GM19468 (cell line): ENCODE measurements around the gene TRRAP.
"Not testable (repeated sequence)": the region's sequence is repeated elsewhere in the genome, so short reads cannot be mapped to it uniquely, and the experiment has no call there.

Experiments used
- ATAC-seq: cut with Tn5 transposase; IDR thresholded peaks from one replicate; pipeline ENCODE4 v1.9.1; 2021; ENCODE audit warnings: mild to moderate bottlenecking, moderate library complexity, moderate number of reproducible peaks; ENCODE audit not compliant: unreplicated experiment; ENCODE audit errors: extremely low read depth

The TRRAP gene

DNA sequence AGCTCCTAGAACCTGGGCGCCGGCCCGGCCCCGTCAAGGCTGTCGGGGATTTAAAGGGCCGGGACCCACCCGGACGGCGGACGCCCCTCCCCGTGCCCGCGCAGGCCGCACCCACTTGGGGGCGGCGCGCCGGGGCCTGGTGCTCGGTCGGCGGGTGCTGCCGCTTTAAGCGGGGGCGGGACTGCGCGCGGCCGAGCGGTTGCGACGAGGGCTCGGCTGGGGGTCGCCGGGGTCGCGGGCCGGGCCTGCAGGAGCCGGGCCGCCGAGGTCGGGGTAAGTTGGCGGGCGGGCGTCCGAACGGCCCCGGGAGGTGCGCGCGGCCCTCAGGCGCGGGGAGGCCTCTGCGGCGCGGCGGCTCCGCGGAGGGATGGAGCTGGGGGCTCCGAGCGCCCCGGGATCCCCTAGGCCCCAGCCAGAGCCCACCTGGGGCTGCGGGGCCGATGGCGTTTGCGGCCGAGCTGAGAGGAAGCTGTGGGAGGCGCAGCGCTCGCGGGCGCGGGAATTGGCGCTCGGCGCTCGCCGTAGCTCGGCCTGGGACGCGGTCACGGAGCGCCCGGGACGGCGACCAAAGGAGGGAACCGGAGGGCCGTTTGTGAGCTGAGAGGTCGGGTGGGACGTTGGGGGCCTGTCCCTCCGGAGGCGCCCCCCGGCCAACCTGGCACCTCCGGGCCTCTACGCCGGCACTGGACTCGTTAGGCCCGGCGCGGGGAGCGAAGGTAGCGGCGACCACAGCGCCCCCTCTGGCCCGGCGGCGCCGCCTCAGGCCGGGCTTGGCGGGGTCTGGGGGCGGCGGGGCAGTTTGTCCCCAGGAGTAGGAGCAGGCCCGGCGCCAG, at the start of gene TRRAP:
Gene TRRAP, plus strand, starts transcription at position 168 of the 833 bp plus-strand sequence. CDS start 2,619 bp downstream, outside the sequence.
- no peak for ATAC-seq

DNA sequence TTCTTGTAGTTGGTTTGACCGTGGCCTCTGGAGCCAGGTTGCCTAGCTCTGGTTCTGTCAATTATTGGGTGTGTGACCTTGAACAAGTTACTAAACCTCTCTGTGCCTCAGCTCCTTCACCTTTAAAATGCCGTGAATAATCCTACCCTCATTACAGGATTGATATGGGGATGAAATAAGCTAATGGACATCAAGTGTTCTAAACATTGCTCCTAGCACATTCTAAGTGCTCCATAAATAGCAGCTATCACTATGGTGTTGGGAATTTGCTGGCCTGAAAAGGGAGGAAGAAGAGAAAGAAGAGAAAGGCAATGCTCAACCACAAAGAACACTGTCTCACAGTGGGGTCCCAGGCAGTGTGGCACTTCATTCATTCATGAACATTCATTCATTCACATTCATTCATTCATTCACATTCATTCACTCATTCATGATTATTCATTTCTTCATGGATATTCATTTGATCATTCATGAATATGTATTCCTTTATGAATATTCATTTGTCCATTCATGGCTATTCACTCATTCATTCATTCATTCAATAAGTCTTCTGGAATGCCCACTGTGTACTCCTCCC, 47.3 kb upstream of the TRRAP start:
- ATAC-seq: no peak

DNA sequence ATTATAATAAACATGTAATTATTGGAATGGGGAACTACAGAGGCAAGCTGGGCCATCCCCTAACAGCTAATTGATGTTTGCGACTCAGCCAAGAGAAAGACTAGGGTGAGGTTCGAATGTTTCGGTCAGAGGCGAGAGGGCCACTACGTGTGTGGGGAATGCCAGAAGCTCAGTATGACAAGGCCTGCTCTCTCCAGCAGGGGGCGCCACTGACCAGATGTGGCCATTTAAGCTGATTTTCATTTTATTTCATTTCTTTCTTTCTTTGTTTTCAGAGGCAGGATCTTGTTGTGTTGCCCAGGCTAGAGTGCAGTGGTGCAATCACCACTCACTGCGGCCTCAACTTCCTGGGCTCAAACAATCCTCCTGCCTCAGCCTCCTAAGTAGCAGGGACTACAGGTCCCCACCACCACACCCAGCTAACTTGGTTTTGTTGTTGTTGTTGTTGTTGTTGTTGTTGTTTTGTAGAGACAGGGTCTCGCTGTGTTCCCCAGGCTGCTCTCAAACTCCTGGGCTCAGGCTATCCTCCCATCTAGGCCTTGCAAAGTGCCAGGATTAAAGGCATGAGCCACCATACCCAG, 46.6 kb upstream of the TRRAP start:
- ATAC-seq: no peak

DNA sequence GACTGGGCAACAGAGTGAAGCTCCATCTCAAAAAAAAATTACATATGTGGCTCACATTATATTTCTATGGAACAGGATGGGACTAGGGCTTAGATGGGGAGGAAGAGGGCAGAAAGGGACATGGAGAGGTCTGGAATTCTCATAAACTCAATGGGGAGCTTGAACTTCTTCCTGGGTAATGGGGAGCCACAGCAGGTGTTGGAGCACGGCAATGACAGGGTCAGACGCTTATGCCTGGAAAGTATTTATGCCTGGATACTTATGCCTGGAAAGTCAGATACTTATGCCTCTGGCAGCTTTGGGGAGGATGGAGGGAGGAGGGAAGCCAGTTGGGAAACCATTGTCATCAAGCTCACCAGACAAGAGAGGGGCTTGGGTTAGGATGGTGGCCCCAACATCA, 45.3 kb upstream of the TRRAP start:
- ATAC-seq: no peak

DNA sequence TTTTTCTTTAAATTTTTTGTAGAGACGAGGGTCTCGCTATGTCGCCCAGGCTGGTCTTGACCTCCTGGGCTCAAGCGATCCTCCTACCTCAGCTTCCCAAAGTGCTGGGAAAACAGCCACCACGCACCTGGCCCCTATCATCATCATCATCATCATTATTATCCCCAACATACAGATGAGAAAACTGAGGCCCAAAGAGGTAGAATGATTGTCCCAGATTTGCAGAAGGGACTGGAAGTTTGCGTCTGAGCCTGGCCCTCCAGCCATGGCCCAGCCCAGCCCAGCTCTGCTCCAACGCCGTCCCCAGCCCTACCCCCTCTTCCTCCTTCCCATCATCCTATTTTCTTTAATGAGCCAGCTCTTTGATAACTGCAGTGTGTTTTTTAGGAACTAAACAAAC, 43.4 kb upstream of the TRRAP start:
- no peak for ATAC-seq

DNA sequence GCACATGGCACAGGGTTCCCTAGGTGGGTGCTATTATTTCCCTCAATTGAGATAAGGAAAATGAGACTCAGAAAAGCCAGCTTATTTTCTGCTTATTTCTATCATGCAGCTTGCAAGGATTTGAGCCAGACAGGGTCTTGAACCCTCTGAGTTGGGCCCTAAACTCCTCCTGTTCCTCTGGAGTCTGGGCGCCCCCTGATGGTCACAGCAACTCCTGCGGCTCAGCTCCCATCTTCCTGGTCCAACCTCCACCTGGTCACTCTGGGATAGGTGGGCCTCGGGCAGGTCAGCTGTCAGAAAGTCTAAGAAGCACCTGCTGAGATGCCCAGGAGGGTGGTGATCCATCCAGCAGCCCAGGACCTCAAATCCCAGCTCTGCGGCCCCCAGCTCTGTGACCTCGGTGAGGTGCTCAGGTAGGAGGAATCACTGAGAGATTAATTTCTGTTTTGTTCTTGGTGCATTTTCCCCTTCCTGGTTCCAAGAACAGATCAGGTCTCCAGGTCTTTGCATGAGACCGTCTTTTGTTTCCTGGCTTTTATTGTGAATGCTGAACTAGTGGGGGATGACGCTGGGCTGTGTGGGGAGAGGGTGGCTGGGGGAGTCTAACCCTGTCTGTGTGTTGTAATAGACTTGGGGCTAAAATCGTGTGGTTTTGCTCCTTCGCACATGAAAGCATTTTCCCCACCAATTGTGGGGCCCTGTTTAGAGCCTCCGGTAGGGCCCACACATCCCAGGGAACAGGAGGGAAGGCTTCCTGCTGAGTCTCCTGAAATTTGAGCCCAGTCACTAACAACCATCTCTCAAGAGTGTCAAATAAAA, 41.3 kb upstream of the TRRAP start:
- no peak for ATAC-seq

DNA sequence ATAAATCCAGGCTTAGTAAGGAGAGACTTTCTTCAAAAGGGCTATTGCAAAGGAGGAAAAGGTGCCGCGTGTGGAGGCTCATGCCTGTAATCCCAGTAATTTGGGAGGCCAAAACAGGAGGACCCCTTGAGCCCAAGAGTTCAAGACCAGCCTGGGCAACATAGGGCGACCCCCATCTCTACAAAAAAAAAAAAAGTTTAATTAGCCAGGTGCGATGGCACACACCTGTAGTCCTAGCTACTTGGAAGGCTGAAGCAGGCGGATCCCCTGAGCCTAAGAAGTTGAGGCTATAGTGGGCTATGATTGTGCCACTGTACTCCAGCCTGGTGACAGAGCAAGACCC, 40.7 kb upstream of the TRRAP start:
- no peak for ATAC-seq

DNA sequence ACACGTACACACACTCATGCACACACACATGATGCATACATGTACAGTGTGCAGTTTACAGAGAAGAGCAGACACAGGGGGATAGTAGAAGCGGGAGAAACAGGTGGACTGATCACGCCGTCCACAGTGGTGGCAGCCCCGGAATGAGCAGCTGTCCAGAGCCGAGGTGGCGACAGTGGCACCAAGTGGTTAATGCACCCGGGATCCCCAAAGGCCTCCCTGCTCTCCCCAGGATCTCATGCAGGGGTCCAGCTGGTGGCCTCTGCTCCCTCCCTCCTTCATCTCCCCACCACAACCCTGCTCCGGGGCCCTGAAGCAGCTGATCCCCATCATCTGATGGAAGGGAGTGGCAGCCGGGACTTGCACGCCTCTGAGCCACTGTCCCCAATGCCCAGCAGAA, 38.2 kb upstream of the TRRAP start:
- ATAC-seq: no peak

DNA sequence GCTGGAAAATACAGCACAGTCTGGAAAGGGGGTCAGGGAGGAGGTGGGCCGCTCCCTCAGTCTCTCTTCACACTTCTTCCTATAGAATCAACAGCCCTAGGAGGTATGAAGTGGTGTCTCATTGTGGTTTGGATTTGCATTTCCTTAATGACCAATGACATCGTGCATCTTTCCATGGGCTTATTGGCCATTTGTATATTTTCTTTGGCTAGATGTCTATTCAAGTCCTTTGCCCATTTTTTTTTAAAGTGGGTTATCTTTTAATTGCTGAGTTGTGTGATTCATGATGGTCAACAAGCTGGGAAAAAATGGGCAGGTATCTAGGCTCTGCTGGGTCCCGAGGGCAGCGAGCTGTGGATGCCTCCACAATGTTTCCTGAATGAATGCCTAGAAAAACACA, 37.6 kb upstream of the TRRAP start:
- no peak for ATAC-seq

DNA sequence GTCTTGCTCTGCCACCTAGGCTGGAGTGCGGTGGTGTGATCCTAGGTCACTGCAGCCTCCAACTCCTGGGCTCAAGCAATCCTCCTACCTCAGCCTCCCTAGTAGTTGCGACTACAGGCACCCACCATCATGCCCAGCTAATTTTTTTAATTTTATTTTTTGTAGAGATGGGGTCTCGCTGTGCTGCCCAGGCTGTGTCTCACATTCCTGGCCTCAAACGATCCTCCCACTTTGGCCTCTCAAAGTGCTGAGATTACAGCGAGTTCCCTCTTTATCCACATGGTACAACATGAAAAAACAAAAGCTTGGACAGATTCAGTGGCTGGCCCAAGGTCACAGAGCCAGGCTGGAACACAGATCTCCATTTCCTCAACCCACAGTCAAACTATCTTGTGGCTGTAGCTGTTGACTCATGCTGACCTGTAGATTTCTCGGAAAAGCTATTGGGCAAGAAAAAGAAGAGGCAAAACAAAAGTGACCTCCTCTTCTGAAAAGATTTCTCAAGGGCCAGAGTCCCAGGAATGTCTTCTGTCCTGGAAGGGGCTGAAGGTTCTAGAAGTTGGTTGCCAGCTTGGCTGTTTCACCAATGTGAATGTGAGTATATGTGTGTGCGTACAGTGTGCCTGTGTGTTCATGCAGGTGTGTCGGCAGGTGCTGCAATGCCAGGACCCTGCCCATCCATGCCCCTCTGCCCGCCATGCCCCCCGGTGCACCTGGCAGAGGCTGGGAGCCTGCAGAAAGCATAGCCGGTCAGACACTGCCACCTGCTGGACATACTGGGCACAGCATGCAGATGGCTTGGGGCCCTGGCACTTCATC, 36.9 kb upstream of the TRRAP start:
- ATAC-seq: no peak

DNA sequence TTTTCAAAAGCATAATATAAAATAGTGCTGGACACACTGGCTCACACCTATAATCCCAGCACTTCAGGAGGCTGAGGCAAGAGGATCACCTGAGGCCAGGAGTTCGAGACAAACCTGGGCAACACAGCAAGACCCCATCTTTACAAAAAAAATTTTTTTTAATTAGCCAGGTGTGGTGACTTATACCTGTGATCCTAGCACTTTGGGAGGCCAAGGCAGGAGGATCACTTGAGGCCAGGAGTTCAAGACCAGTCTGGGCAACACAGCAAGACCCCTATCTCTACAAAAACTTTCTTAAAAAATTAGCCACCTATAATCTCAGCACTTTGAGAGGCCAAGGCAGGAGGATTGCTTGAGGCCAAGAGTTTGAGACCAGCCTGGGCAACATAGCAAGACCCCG, 35.8 kb upstream of the TRRAP start:
- ATAC-seq: not testable (repeated sequence)

DNA sequence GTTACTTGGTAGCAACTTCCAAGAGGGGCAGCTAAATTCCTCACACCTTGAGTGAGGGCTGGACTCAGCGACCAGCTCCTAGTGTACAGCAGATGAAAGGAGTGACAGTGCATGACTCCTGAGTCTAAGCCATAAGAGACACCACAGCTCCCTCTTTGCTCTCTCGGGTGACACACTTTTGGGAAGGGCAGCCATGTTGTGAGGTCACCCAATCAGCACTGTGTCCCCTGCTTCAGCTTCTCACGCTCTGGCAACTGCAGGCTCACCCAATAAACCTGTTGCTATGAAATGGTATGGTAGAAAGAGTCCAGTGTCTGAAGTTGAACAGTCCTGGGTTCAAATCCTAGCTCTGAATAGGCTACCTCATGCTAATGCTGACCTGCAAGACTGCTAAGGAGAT, 29.4 kb upstream of the TRRAP start:
- ATAC-seq: no peak

DNA sequence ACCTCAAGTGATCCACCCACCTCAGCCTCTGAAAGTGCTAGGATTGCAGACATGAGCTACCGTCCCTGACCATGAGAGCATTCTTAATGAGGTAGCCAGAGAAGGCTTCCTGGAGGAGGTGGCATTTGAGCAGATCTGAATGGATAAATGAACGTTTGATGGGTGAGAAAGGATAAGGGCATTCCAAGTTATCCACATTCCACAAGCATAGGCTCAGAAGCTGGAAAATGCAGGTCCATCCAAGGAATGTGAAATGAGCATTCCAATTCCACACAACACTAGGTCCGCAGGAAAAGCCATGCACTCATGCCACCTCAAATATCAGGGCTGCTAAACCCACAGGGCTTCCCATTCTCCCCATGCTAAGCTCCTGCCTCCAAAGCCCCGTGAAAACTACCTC, 25.5 kb upstream of the TRRAP start:
- no peak for ATAC-seq

DNA sequence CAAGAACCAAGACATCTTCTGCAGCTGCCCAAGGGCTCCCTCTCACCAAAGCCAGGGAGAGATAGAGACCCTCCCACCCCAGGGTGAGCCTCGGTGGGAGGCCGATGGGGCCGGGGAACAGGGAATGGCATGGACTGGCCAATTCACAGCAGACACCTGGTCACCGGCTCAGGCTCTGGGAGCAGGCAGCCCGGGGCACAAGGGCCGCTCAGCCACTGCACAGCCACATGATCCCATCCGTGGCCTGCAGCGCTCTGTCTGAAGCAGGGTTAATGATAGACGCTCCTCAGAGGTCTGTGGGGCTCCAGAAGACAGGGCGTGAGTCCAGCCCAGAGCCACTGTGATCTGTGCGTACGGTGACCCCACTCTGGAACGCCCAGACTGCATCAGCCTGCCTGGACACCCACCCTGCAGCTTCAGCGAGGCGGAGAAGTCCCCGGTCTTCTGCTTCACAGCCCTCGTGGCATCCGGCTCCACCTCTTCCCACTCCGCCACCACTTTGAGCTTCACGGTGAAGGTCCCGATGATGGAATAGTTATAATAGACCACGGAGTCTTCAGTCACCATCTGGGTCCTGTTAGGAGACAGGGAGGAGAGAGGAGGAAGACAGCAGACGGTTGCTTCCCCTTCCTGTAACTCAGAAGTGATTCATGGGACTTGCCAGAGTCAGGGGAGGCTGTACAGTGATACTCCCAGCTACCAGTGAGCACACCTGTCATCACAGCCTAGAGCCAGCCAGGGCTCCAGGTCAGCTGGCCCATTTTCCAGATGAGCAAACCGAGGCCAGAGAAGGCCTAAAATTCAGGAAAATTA, 22.5 kb upstream of the TRRAP start:
- ATAC-seq: no peak

DNA sequence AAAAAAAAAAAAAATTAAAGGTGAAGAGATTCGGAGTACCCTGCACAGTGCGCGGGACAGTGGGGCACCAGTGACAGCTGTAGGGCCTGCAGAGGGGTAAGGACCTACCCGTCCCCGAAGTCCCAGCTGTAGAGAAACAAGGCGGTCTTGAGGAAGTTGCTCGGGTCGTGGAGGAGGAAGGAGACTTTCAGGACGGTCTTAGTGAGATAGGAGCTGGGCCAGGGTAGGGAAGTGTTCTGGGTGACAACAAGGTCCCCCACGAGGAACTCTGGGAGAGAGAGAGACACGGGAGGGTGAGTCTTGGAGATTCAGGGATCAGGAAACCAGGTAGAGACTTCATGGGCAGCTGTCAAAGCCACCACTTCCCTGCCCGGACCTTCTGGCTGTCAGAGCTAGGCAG, 18.3 kb upstream of the TRRAP start:
- no peak for ATAC-seq

DNA sequence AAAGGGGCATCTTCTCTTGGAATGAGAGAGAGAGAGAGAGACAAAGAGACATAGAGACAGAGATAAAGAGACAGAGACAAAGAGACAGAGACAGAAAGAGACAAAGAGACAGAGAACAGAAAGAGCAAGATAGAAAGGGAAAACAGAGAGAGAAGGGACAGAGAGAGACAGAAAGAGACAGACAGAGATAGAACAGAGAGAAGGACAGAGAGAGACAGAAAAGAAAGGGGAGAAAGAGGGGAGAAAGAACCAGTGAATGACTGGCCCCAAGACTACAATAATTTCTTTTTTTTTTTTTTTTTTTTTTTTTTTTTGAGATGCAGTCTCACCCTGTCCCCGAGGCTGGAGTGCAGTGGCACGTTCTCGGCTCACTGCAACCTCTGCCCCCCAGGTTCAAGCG, 16.1 kb upstream of the TRRAP start:
- no peak for ATAC-seq

DNA sequence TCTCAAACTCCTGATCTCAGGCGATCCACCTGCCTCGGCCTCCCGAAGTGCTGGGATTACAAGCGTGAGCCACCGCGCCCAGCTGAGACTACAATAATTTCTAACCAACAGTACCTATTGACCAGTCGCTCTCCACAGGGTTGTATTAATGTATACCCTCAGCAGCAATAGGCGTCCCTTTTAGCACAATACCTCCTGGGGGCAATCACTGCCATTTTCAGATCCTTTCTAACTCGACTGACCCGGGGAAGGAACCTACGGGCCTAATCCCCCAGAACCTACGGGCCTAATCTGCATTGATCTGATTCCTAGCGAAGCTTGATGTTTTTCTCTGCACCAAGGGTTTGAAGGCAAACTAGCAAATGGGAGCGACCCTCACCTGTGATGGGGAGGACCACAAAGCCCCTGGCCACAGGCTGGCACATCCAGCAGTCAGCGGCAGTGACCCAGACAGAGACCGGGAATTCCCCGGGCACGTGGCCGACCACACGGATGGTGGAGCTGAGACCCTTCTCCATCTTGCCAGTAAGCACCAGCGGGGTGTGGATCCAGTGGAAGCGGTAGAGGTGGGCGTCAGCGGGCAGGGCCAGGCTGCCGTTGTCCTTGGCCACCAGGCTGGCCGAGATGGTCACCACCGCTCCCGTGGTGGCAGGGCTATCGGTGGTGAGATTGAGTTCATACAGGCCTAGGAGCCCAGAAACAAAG, 15.5 kb upstream of the TRRAP start:
- ATAC-seq: no peak

DNA sequence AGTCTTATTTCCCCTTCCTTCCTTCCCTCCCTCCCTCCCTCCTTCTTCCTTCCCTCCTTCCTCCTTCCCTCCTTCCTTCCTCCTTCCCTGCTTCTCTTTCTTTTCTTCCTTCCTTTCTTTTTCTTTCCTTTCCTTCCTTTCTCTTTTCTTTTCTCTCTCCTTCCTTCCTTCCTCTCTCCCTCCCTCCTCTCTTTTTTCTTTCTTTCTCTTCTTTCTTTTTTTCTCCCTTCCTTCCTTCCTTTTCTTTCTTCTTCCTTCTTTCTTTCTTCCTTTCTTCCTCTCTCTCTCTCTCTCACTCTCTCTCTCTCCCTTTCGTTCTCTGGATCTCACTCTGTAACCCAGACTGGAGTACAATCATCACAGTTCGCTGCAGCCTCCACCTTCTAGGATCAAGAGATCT, 14.7 kb upstream of the TRRAP start:
- no peak for ATAC-seq
